NB4 (cell line): ENCODE measurements around the gene PCA3.

ENCODE experiments used
- DNase-seq: peaks from one replicate; pipeline ENCODE4 v3.0.0; 2010; ENCODE audit warnings: low read depth
- H3K4me3 ChIP-seq: one replicate; pipeline ENCODE4 v1.5.1; 2011; ENCODE audit warnings: mild to moderate bottlenecking, low read depth, low read length, moderate library complexity
- CTCF ChIP-seq: IDR thresholded peaks from one replicate; pipeline ENCODE4 v1.5.1; 2012; ENCODE audit warnings: low read depth, low read length
- MYC ChIP-seq: IDR thresholded peaks from 2 replicates; pipeline ENCODE4 v1.6.1; 2011; ENCODE audit warnings: low read depth, low read length
- POLR2A ChIP-seq: IDR thresholded peaks from 2 replicates; pipeline ENCODE4 v1.6.1; 2011; ENCODE audit warnings: mild to moderate bottlenecking; ENCODE audit not compliant: insufficient read length; ENCODE audit errors: extremely low read depth
- TF ChIP-seq, protein P1 (sequence below): IDR thresholded peaks from 2 replicates; pipeline ENCODE4 v1.6.1; 2011; ENCODE audit warnings: low read depth, low read length

Gene PCA3

DNA sequence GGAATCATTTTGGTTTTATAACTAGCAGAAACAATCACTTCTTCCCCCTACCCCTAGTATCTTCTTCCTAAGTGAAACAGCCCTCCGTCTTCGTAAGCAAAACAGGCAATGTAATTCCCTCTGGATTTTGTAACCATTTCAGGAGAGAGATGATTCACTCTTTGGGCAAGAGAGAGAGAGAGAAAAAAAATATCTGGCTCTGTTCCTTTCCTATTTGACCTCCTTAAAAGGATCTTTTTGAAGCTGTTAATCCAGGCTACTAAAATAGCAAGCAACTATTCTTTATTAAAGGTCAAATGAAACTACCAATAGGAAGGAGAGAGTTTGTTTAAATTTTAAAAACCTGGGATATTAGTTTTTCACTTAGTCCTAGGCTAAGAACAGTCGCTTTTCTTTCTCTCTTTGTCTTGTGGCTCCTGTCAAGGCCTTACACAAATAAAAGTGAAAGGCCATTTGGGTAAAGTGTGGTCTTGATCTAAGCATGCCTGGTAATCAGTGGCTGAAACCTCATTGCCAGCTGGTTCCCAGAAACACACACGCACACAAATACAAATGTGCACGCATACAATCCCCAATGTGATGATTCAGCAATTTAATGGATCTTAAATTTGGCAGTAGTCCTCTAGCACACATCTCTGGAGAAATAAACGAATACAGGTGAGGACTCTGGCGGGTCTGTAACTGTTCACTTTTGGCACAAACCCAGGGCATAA, 71.5 kb downstream of the PCA3 start:
- DNase-seq: no peak
- no peak for TF ChIP-seq POLR2A
- TF ChIP-seq, protein P1, sequence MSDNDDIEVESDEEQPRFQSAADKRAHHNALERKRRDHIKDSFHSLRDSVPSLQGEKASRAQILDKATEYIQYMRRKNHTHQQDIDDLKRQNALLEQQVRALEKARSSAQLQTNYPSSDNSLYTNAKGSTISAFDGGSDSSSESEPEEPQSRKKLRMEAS: no peak
- TF ChIP-seq CTCF: no peak
- no peak for TF ChIP-seq MYC
- no peak overlapping the region for H3K4me3 ChIP-seq
